Stimulated activated CD4-positive, alpha-beta T cell treated with anti-CD3 and anti-CD28 coated beads, TNF-alpha, amount 100 ng/mL, for 48 hours (primary cell): ENCODE measurements around the gene PROCA1.
A peak's percentile ranks its signal among the peaks of the same experiment; 100 is the strongest.
"Not testable (repeated sequence)": the region's sequence is repeated elsewhere in the genome, so short reads cannot be mapped to it uniquely, and the experiment has no call there.

Experiments used
- DNase-seq, 3 donors: peaks; one replicate each; pipeline ENCODE4 v3.0.0-alpha.2; 2020; ENCODE audit warnings: low read depth in 3 of 3

PROCA1 gene

GRCh38 chr17:28725660-28726225 is 14.1 kb upstream of the PROCA1 start:
- peak in 1 of 3 donors; percentile 41 for DNase-seq

DNA sequence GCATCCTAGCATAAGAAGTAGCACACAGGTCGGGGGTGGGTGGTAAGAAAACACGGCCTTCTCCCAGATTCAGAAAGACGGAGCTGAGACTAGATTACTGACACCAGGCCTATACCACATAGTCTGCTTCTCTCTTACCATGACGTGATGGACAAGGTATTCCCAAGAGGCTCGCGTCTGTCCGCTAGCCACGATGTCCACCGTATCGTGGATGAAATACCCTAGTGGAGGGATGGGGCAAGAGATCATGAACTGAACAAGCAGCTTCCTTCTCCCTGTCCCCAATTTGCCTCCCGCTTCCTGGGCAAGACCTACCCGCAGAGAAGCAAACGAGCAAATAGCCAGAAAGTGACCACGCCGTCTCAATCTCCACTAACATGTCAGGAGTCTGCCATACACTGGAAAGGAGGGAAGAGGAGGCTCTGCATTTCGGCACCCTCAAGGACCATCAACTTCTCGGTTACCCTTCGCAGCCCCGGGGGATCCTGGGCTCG is 13.5 kb upstream of the PROCA1 start:
- DNase-seq = no peak

DNA sequence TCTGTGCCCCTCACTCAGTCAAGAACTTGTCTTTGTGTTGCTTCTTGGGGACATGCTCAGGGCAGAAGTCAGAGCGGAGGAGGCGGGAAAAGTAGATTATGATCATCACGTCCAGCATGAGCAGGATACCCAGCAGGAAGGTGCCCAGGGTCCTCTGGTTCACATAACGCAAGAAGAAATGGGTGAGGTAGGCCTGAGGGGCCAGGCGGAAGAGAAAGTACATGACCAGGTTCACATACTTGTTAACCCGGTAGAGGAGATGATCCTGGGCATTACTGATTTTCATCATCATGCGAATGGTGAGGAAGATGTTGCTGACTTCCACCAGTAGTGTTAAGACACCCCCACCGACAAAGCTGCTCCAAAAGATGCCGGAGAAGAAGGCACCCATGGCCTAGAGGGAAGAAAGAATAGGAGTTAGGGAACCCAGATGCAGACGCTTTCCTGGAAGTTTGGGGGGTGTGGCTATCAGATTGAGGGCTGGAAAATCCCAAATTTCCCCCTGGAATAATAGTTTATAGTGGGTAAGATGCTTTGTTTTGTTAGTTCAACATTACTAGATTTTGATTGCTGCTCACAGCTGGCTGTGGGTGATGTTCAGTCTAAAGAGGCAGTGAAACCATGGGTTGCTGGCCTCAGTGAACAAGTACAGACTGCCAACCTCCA is 12.9 kb upstream of the PROCA1 start:
- DNase-seq = no peak

GRCh38 chr17:28723836-28724499 is 12.3 kb upstream of the PROCA1 start:
- not testable (repeated sequence) for DNase-seq

GRCh38 chr17:28723159-28723835 is 11.6 kb upstream of the PROCA1 start:
- no peak for DNase-seq

DNA sequence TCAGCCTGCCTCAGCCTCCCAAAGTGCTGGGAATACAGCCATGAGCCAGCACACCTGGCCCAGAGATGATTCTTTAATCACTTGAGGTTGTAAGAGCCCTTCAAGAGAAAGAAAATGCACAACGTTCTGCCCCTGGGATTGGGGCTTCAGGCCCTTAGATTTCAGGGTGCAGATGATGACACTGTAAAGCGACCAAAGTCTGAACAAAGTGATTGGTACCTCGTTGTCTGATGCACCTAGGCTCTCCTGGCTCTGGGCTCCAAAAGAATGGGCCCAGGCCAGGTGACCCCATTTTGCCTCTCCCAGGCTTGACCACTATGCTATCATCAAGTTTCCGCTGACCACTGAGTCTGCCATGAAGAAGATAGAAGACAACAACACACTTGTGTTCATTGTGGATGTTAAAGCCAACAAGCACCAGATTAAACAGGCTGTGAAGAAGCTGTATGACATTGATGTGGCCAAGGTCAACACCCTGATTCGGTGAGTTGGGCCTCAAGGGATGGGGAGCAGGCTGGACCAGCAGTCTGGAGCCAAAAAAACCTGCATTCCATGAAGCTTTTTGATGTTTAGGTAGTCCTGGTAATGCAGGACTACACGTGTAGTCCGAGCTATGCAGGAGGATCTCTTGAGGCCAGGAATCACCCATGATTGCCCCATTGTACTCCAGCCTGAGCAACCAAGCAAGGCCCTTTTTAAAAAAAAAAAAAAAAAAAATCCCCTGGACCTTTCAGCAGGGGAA is 10.9 kb upstream of the PROCA1 start:
- no peak for DNase-seq

- DNase-seq = not testable (repeated sequence)
Observed at GRCh38 chr17:28720997-28721329, 9.3 kb upstream of the PROCA1 start.

DNA sequence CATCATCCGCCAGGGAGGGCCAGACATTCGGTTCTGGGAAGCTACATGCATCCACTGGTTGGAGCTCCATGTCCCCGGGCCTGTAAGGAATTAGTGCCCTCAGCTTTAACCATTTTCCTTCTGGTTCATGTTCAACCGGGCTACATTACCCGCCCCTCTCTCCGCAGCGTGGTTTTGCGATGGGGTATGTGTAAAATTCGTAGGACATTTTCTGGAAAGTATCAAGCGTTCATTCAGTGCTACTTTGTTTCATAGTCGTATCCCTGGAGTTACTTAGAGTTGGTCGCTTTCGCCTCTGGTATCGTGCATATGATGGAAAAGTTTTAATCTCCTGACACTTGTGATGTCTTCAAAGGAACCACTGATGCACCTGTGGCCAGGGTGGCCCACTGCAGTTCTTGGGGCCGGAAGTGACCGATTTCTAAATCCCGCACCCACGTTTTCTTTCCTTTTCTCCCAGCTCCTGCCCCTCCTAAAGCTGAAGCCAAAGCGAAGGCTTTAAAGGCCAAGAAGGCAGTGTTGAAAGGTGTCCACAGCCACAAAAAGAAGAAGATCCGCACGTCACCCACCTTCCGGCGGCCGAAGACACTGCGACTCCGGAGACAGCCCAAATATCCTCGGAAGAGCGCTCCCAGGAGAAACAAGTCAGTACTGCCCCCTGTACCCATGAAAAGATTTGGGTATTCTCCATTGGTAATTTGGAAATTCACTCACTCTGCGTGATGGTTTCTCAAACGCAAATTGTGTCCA is 8.7 kb upstream of the PROCA1 start:
- no peak for DNase-seq

GRCh38 chr17:28719021-28719433 is 7.3 kb upstream of the PROCA1 start:
- DNase-seq = no peak

DNA sequence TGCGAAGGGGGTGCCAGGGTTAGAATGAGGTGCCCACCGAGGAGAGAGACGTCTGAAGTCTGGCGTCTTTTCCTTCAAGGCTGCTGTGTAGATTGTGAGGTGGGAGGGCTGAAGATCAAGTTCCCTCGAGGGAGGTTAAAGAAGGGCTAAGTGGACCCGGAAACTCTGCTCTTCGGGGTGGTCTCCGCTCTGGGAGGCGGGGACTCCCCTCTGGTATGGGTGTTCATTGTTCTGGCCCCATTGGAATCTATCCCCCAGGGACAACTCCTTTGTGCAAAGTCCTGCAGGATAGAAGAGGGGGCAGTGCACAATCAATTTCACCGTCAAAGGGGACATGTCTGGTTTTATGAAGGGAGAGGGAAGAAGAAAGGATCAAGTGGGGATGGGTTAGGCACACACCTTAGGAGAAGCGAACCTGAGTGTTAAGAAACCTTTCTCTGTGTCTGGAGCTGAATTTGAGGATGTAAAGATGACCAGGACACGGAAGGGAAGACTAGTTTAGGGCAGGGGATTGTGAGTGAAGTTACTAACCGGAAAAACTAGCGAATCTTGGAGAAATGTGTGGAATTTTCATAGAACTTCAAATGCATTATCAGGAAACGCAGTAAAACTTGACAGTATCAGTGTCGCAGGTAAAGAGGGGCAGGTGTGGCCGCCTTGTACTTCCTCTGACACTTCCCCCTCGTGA is 6.8 kb upstream of the PROCA1 start:
- DNase-seq = no peak

- no peak for DNase-seq
Observed at GRCh38 chr17:28717578-28718332, 6.1 kb upstream of the PROCA1 start, which contains the start of gene RAB34. RAB34 (minus strand) TSS chr17:28717868; CDS start chr17:28717266, 602 bp downstream.

DNA sequence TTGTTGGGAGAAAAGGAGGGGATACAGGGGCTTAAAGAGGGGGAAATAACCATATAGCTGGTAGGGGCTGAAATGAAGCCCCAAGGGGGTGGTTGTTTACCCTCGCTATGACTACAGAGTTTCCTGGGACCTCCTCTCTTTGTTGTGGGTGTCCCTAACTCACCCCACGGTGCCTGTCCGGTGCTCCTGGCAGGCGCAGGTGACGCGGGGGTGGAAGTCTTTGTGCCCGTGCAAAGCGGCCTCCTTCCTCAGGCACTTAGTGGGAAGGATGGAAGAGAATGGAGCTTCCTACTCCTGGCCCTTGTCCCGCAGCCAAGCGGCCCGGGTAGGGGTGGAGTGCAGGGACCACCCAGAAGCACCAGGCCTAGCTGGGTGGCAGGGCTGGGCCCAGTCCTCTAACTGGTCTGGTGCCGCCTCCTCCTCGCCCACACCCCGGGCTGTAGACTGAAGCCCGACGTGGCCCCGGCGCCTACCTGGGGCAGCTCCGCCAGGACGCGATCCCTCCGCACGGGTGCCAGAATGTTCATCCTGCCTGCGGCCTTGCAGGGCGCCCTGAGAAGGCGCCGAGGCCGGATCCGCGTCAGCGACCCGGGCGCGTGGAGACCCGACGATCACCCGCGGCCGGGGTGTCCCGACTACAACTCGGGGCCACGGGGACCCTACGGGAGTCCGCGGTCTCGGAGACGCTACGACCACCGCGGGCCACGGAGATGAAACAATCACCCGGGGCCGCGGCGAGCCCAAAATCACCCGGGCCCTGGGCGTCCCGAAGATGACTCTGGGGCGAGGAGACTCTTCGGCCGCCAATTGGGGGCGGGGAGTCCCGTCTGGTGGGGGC is 5.3 kb upstream of the PROCA1 start:
- no peak for DNase-seq

DNA sequence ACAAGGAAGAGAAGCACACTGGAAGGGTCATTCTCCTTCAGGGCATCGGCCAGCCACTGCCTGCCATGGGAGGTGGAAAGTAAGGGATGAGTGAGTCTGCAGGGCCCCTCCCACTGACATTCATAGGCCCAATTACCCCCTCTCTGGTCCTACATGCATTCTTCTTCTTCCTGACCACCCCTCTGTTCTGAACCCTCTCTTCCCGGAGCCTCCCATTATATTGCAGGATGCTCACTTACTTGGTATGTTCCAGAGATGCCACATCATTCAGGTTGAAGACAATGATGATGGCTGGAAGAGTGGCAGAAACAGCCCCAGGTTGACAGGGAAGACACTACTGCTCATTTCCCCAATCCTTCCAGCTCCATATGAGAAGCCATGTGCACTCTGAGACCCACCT is 3.5 kb upstream of the PROCA1 start:
- no peak for DNase-seq

DNA sequence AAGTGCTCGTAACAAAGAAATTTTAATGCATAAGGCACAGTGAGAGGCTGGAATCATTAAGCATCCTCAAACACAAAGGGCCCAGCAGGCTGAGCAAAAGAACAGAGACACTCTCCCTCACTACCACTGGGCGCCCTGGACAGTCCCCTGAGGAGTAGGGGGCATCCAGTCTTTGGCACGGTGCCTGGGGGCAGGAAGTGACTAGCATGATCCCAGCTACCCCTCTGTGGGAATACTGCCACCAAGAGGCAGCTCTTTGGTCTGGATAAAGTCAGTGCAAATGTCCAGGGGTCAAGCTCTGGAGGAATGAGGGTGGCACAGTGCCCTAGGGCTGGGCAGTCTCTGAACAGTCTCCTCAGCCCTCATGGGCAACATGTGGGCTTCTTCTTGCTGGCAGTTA is 2.6 kb upstream of the PROCA1 start:
- DNase-seq = no peak

DNA sequence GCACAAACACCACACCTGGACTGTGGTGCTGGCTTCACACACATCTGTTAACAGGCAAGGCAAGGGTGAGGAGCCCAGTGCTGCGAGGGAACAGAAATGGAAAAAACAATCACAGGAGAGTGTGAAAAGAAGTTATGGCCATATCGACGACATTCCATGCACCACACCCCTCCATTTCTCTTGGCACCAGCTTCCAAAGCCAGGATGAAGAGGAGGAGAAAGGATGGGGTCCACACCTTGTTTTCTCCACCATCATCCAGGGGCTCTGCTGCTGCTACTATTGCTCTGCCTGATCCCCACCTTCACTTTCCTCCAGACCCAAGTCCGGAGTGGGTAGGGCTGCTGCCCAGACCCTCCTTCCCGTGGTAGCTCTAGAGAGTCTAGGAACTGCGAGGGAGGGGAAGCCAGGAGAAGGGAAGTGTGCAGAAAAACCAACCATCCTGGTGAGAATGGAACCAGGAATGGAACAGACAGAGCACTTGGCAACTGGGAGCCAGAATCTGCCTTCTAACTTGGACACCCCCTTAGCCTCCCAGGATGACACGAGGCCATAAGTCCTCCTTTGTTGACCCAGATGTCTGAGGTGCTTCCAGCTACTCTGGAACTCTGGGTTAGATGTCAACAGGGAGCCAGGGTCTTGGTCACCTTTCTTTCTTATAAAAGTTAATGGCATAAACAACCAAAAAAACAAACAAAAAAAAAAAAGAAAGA is 1.2 kb upstream of the PROCA1 start:
- no peak for DNase-seq

- peak in 2 of 3 donors; percentile 50 to 67 for DNase-seq
Observed at GRCh38 chr17:28712032-28712704, 480 bp upstream of the PROCA1 start.

- DNase-seq = peak; percentile 85 to 87 (median 86)
Observed at GRCh38 chr17:28710861-28711722, 596 bp downstream of the PROCA1 start.
